Activated CD4-positive, CD25-positive, alpha-beta regulatory T cell treated with anti-CD3 and anti-CD28 coated beads, Interleukin-2, amount 50 U/mL, for 16 hours (primary cell): ENCODE data around the gene MPP1.
"Not testable (repeated sequence)": the region's sequence is repeated elsewhere in the genome, so short reads cannot be mapped to it uniquely, and the experiment has no call there.

Source experiments
- DNase-seq: peaks from one replicate; pipeline ENCODE4 v3.0.0-alpha.2; 2020; ENCODE audit warnings: low read depth, low spot score

The MPP1 gene

DNA sequence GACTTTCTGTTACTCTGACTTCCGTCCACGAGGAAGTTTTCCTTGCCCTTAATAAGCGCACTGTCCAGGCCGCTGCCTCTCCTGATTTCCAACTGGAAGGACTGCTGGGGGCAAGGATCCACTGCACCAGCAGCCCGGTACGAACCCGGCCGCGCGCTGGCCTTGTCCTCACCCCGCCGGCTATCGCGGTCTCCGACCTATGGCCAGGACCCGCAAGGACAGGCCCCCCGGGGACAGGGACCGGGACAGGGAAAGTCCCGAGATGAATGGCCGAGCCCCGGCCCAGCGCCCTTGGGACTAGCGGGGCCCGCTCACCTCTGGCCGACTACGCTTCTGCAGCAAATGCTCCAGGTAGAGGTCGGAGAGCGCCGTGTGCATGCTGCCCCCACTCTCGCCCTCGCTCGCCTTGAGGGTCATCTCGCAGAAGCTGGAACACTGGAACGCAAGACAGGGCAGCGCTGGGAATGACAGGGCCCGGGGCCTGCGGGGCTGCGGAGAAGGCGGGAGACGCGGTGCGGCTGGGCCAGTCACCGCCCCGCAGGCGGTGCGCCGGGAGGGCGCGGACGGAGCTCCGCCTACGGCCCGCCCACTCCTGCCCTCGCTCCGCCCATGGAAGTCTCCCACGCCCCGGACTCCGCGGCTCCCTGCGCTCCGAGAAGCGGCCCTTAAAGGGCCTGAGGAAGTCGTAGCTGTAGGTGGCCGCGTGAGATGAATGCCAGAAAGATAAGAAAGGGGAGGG is at the start of gene MPP1:
Gene MPP1, minus strand, starts transcription at position 529 of the 739 bp plus-strand sequence. Its CDS starts 112 bp downstream, at position 417.
- DNase-seq = peak; percentile 28

DNA sequence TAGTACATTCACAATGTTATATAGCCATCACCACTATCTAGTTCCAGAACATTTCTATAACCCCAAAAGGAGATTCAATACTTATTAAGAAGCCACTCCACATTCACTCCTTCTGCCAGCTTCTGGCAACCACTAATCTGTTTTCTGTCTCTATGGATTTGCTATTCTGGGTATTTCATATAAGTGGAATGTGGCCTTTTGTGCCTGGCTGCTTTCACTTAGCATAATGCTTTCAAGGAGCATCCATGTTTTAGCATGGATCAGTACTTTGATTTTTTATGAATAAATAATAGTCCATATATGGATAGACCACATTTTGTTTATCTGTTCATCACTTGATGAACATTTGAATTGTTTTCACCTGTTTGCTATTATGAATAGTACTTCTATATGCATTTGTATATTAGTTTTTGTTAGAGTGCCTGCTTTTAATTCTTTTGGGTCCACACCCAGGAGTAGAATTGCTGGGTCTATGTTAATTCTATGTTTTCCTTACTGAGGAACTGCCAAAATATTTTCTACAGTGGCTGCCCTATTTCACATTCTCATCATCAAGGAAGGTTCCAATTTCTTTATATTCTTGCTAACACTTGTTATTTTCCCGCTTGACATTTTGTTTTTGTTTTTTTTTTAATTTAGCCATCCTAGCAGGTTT is 45.8 kb upstream of the MPP1 start:
- no peak for DNase-seq

DNA sequence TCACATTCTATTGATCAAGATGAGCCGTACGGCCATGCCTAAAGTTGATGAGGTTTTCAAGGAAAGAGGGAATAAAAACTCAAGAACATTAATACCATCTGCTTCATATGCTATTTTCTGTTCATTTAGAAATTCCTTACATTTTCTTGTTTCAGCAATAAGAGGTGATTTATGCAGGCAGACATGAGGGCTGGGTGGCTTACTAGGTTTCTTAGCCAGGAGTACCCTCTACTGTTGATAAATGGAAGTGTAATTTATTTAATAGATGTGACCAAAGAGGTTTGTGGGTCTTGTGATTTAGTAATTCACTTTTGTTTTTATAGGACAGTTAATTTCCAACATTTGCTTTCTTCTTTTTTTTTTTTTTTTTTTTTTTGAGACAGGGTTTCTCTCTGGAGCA is 35.6 kb upstream of the MPP1 start:
- DNase-seq = no peak

DNA sequence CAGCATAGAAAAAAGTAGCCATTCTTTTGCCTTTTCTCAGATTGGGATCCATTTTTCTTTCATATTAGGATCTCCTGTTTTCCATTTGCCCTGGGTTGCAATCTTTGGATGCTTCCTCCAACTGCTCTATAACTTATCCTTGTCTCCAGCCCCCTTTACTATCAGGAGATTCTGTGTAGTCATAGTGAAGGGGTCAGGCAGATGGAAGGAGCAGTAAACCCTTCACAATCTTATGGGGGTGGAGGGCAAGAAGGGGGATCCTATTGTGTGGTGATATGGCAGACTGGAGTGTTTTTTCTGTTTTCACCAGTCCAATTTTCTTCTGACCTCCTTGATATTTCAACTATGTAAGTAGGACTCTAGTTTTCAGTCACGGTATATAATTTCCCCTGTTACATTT is 30.9 kb upstream of the MPP1 start:
- DNase-seq = no peak

DNA sequence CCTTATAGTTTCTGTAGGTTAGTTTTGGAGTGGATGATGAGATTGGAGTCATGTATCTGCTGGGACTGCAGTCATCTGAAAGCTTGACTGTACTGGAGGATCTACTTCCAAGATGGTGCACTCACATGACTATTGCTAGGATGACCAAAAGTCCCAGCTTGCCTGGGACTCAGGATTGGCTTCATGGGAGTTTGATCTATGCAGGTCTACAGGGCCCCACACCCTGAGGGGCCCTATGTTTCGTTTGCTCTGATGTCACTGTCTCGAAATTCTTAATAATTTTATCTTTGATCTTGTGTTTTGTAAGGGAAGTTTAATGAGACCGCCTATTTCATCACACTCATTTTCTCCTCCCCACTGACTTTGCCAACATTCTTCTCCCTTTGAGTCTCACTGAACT is 29.3 kb upstream of the MPP1 start, which contains the start of gene SMIM9:
Gene SMIM9, minus strand, starts transcription at position 101 of the 400 bp plus-strand sequence. CDS start 3,806 bp downstream, outside the sequence.
- no peak for DNase-seq

DNA sequence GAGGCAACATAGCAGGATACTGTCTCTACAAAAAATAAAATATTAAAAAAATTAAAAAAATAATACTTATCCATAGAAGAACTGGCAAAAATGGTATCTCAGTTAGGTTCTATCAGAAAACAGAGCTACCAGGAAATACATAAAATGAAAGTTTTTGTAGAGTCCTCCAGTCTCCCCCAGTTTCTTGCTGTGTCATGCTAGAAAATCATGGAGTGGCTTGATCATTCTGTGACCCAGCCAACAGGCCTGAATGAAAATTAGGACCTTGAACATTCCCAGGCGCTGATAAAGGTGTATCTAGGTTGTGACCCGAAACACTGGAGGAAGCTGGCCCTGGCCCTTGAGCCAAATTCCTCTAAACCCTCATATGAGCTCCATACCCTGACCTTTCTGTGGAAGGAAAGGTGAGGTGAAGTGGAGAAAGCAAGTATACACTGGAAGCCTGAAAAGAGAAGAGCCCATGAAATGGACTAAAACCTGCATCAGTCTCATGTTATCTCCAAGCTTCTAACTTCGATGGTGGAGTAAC is 28.5 kb upstream of the MPP1 start:
- DNase-seq = no peak

DNA sequence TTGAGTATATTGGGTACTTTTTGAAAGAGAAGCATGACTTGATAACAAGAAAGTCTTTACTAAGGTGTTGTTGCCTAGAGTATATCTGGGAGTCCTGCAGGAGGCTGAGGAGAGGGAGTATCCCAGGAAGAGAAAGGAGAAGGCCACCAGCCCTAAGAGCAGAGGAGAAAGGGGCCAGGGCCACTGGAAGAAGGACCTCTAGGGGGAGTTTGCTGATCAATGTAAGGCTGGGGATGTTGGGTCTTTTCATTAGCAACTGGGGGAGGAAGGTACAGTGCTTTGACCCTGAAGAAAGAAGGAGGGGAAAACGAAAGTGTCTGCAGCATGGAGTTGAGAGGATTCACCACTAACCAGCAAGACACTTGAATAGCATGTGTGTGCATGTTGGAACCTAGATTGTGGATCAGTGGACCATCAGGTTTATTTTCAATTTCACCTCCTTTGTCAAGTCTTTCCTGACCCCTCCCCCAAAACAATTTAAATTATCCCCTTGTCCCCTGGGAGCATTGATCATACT is 24.7 kb upstream of the MPP1 start:
- no peak for DNase-seq

DNA sequence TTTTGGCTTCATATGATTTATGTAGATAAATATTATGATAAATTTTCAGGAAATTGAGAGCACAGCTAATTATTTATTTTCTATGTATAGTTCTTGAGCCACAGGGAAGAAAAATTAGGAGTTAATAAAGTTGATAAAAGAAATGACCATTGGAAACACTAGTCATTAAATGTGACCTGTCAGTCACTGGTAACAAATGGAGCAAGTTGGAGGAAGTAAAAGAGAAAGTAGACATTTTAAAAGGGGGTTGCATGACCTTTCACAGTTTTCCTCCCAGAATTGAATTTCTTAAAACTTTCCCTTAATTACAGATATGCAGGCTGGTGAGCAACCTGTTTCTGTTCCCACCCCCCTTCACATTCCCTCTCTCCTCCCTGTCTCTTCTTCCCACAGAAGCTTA is 23.8 kb upstream of the MPP1 start:
- DNase-seq = no peak

DNA sequence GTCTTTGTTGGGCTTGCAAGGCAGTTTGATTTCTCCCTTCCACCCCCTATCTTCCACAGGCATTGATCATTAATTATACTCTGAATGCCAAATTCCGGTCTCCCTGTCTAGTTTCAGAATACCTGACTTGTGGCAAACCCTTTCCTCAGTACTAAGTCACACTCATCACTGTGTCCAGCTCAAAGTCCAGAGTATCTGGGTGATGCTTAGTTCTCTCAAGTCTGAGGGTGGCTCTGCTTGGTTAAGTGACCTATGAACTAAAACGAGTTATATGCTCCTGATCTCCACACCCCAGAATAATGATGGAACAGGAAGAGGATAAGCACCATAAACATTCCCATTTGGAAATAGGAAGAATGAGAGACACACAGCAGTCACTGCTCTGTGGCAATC is 22.7 kb upstream of the MPP1 start:
- DNase-seq = no peak

DNA sequence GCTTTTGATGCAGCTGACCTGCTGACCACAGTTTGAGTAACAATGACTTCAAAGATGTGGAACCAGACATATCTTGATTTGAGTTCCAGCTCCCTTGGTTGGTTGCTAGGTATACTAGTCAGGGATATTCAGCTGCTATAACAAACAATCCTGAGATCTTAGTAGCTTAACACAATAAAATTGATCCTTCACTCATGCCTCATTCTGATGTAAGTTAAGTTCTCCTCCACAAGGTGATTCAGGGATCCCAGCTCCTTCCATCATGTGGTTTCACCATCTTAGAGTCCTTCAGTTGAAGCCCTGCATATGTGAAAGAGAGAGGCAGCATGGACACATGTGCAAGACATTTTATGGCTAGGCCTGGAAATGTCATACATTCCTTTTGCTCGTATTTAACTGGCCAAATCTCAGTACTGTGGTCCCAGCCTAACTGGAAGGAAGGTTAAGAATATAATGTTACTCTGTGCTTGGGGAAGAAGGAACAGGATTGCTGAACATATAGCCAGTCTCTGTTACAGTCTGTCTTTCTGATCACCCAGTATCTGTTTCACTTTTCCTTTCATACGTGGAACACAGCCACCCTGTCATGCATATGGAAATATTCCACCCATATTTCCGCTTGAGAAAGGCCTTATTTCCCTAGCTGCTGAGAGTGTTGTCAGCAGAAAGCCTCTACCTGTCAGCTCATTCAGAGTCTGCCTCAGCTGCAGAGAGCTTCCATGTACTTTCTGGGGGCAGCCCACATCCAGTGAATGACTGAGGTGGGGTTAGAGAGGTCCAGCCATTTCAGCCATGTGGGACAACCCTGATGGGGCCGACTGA is 22.1 kb upstream of the MPP1 start:
- no peak for DNase-seq

DNA sequence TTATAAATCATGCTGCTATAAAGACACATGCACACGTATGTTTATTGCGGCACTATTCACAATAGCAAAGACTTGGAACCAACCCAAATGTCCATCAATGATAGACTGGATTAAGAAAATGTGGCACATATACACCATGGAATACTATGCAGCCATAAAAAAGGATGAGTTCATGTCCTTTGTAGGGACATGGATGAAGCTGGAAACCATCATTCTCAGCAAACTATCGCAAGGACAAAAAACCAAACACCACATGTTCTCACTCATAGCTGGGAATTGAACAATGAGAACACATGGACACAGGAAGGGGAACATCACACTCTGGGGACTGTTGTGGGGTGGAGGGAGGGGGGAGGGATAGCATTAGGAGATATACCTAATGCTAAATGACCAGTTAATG is 20.3 kb upstream of the MPP1 start:
- not testable (repeated sequence) for DNase-seq

DNA sequence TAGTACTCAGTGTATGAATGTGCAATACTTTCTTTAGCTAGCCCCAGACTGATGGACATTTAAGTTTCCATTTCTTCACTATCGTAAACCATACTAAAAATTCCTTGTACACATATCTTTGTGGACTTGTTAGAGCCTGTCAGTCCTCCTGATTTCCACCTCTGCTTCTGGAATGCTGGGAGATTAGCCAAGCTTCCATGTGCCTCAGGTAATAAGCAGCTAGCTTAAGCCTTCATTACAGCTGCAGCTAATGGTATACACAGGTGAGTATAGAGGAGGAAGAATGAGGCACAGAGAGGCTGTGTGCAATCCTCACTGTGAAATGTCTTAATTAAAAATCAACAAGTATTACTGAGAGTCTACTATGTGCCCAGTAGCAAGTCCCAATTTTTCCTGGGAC is 19.4 kb upstream of the MPP1 start:
- DNase-seq = no peak

DNA sequence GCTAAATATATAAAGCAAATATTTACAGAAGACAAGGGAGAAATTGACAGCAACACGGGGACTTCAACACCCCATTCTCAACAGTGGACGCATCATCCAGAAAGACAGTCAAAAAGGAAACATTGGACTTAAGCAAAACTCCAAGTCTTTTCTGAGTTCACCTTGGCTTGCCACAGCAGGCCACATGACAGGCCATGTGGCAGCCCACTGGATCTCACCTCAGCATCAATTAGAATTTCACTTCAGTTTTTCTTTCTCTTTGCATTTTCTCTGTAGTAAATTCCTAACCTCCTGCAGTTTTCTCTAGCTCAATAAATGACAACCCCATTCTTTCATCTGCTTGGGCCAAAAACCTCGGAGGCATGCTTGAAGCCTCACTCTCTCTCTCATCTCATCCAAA is 16.7 kb upstream of the MPP1 start:
- no peak for DNase-seq

DNA sequence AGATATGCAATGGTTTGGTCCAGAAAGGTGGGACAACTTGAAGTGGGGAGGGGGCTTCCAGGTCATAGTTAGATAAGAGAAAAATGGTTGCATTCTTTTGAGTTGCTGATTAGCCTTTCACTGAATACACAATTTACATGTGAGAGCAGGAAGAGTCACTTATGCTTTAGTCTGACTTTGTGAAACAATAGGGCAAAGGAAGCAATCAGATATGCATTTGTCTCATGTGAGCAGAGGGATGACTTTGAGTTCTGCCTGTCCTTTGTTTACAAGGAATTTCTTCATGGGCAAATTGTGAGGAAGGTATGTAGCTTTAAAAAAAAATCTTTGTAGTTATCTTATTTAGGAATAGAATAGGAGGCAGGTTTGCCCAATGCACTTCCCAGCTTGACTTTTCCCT is 16.2 kb upstream of the MPP1 start:
- DNase-seq = no peak

DNA sequence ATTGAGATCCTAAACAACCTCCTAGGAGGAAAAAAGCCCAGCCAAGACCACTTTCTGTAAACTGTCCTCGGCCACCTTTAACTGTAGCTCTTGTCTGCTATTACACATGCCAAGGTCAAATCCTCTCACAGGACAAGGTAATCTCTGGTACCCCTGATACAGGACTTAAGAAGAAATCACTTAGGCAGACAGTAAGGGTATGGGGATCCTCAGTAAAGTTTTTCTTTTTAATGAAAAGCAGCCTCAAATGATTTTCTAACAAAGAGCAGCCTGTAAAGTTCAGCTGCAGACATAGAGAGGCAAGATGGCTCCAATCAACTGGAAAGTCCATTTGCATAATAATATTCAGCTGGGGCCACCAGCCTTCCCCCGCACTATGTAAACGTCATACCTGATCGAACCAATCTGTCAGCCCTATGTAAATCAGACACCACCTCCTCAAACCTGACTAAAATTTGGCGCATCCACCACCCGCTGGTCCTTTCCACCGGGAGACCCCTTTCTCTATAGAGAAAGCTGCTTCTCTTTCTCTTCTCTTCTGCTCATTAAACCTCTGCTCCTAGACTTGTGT is 14.6 kb upstream of the MPP1 start:
- DNase-seq = no peak

DNA sequence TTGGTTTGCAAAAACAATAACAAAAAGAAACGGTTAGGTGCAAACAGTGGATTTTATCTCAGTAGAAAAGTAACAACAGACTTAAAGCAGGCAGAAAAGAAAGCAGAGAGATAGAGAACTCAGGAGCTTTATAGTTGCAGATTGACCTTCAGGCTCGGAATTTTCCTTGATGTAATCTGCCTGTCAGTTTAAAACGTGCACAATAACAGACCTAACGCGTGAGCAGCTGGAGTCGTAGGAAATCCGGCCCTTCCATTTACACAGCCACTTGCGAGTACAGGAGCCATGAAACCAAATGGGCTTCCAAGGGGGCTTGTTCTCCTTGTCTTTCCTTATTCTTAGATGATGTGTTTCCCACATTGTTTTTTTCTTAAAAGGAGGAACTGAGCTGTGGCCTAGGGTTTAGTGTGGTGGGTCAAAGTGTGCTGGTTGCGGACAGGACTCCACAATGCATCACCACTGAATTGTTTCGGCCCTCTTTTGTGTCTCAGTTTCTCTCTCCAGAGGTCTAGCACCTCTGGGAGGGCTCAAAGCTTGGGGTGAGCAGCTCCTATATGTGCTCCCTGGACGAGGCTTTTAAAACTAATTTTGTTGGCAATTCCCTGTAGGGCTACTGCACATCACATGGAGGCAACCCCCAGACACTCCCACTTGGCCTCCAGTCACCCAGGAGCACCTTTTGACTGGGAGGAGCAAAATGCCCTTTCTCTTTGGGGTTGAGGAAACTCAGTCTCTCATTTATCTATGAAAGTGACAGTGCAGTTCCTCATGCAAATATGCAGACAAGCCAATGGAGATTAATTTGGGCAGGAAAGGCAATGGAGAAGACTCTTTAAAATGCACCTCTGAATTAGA is 13.9 kb upstream of the MPP1 start:
- DNase-seq = no peak

DNA sequence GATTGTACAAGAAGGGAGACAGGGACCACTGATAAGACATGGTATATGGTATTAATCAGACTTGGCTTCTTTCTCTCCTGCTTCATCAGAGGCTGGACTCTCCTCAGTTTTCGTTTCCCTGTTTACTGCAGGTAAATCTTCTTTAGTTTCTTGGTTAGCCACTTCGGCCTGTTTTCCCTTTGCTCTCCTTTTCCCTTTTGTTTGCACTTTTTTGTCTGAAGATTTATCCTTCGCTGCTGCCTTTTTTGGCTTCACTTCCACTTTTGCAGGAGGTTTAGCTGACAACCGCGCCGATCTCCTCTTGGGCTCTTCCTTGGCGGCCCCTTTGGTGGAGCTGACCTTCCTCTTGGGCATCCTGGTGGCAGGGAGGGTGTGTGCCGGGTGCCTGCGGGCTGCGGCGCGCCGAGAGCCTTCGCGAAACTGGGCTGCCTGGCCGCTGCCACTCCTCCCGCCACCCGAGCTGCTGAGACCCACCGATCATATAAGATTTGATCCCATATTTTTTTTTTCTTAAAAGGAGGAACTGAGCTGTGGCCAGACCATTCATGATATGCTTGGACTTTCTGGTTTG is 11.8 kb upstream of the MPP1 start:
- DNase-seq = not testable (repeated sequence)

DNA sequence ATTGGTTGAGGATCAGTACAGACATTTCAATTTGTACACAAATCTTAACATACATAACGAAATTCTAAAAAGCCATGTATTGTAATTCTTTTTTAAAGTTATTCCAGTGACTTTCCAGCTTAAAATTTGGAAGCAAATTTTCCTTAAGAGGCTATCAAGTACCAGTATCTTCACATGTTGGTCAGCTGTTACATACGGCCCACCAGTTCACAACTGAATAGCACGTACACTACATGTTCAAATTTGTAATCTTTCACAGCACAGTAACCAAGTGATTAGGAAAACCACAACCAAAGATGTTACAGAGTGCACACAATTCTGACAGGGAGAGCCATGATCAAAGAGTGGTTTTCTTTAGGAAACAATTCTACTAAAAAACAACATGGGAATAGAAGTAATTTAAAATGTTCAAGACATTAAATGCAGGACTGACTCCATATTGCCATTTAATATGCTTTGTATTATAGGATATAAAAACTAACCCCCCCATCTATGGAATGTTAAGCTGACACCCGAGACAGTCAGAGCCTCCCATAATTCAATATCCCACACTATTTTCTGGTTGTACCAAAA is 11.1 kb upstream of the MPP1 start:
- DNase-seq = not testable (repeated sequence)

DNA sequence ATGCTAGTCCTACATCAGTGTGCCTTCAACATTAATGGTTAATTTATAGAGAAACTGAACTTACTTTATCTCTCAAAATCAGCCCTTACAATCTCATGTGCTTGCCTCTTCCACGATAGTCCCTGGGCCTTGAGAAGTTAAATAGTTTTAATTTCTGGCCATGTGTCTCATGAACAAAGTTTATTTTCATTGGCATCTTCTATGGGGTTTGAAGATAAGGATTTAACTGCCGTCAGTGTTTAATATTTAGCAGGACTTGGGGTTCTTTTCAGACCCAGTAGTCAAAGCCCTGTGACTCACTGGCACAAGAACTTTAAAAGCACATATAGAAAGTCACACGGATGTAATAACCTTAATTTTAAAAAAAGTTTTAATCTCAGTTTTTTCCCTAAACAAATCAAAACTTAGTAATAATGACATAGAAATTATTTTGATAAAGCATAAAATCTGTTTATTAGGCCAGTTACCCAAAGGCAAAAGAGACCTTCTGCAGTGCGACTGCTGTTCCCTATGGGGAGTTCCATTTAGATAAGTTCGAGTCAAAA is 10.1 kb upstream of the MPP1 start:
- no peak for DNase-seq

DNA sequence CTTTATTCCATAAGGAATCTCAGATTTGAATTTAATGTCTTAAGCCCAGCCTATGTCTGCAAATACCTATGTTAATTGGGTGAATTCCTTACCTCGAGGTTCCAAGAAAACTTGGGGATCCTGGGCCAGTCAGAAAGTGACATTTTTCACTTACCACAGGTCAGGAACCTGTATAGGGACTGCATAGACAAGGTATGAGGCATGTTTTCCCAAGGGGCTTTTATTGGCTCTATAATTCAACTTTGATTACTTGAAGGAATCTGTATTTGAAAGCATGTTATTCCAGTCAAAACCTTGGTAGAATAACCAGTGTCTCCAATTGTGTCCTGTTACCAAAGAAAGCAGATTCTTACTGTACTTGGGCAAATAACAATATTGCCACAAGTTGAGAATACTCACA is 8.5 kb upstream of the MPP1 start:
- no peak for DNase-seq
